ENCODE data around the gene NRXN3. TPM values are rescaled to one million over a fixed set of nuclear protein-coding genes. Genes with fewer than 3 reads are reported as not detected.

Gene NRXN3
- total RNA-seq, 2 experiments from 2014 or later, result not detected

DNA sequence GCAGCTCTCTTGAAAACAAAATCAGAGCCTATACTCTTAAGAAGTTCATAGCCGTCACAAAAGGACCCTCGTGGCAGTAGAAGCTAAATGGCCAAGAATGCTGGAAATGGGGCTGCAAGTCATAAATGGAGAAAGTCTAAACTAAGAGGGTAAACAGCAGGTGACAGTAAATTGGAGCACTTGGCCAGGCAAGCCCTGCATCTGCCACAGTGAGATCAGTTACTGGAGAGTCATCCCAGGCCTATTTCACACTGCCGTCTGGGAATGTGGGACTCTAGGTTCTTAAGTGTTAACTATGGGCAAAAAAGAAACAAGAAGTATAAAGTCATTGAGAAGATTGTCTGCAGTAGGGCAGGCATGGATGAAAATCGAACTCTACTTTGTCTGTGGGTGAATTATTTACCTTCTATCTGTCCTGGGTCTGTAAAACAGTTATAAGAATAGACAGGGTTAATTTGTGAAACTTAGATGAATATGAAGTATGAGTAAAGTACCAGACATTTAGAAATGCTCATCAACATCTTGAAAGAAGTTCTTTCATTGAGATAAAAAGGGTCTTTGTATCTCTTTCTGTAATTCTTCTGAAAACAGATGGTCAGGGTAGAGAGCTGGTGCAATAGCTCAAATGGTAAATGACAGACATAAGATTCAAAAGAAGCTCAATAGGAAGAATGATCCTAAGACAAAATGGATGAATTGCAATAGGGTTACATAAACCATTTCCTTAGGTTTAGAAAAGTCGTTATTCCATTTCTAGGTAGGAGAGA, 1248.7 kb downstream of the NRXN3 start:
- ChIA-PET CTCF (ENCODE audit: unreplicated experiment) (no interaction called here), POLR2A (interaction anchor here (0.9 kb wide), 1 partner anchor 41 kb away, joined by 3 read pairs; no protein-coding TSS in a partner anchor)
- Histone ChIP-seq H3K4me2 (ENCODE audit: low read length) (no peak overlapping the region), H3K27ac (ENCODE audit: low read depth, low read length, poor library complexity, severe bottlenecking) (no peak overlapping the region), H3K36me3 (ENCODE audit: insufficient read depth, low read length) (no peaks in the 10 kb centered on the region), H4K20me1 (ENCODE audit: insufficient read depth, low read length) (no peaks in the 10 kb centered on the region), H3K9me2 (ENCODE audit: insufficient read depth, low read length) (no peaks in the 10 kb centered on the region), H3K79me2 (ENCODE audit: insufficient read depth, low read depth, low read length) (no peaks in the 10 kb centered on the region), H2AFZ (ENCODE audit: low read length) (no peak overlapping the region), H3K4me3 (ENCODE audit: low read depth, low read length, poor library complexity, severe bottlenecking) (no peak overlapping the region), H3K9me3 (ENCODE audit: low read length) (no peaks in the 10 kb centered on the region), H3K4me1 (ENCODE audit: insufficient read depth, low read length, poor library complexity, severe bottlenecking) (no peaks in the 10 kb centered on the region)
- TF ChIP-seq, protein P1, sequence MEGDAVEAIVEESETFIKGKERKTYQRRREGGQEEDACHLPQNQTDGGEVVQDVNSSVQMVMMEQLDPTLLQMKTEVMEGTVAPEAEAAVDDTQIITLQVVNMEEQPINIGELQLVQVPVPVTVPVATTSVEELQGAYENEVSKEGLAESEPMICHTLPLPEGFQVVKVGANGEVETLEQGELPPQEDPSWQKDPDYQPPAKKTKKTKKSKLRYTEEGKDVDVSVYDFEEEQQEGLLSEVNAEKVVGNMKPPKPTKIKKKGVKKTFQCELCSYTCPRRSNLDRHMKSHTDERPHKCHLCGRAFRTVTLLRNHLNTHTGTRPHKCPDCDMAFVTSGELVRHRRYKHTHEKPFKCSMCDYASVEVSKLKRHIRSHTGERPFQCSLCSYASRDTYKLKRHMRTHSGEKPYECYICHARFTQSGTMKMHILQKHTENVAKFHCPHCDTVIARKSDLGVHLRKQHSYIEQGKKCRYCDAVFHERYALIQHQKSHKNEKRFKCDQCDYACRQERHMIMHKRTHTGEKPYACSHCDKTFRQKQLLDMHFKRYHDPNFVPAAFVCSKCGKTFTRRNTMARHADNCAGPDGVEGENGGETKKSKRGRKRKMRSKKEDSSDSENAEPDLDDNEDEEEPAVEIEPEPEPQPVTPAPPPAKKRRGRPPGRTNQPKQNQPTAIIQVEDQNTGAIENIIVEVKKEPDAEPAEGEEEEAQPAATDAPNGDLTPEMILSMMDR (conservative IDR thresholded peaks at IDR 0.05; ENCODE audit: low read length), result no peak
- no peak for TF ChIP-seq EZH2phosphoT487 (IDR thresholded peaks at IDR 0.05; ENCODE audit: borderline replicate concordance, low read depth, low read length)
- no peak for DNase-seq (ENCODE audit: low spot score)
- BruUV-seq (replicated peaks), result no TSS peak
- intact Hi-C loops (cut with micrococcal nuclease; ENCODE audit: unreplicated experiment), result no loop called here

DNA sequence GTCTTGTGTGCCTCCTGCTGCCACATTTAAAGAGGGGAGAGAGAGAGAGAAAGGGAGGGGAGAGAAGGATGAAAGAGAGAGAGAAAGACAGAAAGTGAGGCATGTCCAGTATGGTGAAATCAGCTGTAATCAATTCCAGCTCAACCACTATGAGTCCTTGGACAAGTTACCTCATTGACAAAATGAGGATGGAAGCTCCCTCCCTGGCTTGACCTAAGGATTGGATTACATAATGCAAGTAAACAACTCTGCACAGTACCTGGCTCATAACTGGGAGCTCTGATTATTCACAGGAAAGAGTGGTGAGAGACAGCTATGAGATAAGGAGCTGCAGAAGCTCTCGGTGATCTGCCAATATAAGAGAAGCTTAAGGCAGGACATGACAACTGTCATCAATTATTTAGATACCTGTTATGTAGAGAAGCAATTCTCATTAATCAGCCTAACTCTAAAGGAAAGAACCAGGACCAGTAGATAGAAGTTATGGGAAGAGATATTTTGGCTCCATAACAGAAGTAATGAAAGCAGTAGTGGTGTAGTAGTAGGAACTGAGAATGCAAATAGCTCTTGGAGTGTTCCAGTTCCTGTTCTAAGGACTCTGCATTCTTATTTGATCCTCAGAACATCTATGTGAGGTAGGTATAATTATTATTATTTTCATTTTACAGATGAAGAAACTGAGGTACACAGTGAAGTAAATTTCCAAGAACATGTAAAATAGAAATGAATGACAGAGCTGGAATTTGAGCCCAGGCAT, 1249.6 kb downstream of the NRXN3 start:
- Histone ChIP-seq H2AFZ (ENCODE audit: low read length) (no peak overlapping the region), H3K4me3 (ENCODE audit: low read depth, low read length, poor library complexity, severe bottlenecking) (no peak overlapping the region), H3K36me3 (ENCODE audit: insufficient read depth, low read length) (no peaks in the 10 kb centered on the region), H3K4me2 (ENCODE audit: low read length) (no peak overlapping the region), H3K4me1 (ENCODE audit: insufficient read depth, low read length, poor library complexity, severe bottlenecking) (no peaks in the 10 kb centered on the region), H3K79me2 (ENCODE audit: insufficient read depth, low read depth, low read length) (no peaks in the 10 kb centered on the region), H3K27ac (ENCODE audit: low read depth, low read length, poor library complexity, severe bottlenecking) (no peak overlapping the region), H4K20me1 (ENCODE audit: insufficient read depth, low read length) (no peaks in the 10 kb centered on the region), H3K9me2 (ENCODE audit: insufficient read depth, low read length) (no peaks in the 10 kb centered on the region), H3K9me3 (ENCODE audit: low read length) (no peaks in the 10 kb centered on the region)
- CTCF ChIA-PET (ENCODE audit: unreplicated experiment), result no interaction called here
- DNase-seq (ENCODE audit: low spot score), result no peak
- BruUV-seq (replicated peaks), result no TSS peak
- intact Hi-C loops (cut with micrococcal nuclease; ENCODE audit: unreplicated experiment), result no loop called here
- TF ChIP-seq, protein P1 (conservative IDR thresholded peaks at IDR 0.05; ENCODE audit: low read length), result no peak
- POLR2A ChIA-PET, result interaction anchor here (0.6 to 0.9 kb wide), 2 partner anchors 9 to 40 kb away, joined by 3 read pairs; no protein-coding TSS in a partner anchor

DNA sequence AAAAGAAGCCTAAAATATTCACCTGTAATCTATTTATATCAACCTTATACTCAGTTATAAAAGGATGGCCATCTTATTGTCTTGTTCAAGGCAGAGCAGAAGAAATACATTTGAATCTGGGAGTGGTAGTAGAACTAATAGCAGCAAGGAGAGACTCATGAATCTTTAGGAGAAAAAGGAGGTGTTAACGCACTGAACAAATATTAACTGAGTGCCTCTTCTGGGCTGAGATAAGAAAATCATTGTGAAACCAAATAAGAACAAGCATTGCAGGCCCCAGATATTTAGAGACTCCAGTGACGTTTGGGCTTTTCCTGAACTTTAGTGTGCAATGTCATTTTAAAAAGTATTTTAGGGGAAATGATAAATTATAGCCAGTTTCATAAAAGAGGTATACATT, 1250.6 kb downstream of the NRXN3 start:
- no peaks in the 10 kb centered on the region for H3K9me3 ChIP-seq (ENCODE audit: low read length)

More for the DNA sequence above, 1250.6 kb downstream of the NRXN3 start:
- no TSS peak for BruUV-seq (replicated peaks)
- no peak overlapping the region for H2AFZ ChIP-seq (ENCODE audit: low read length)
- no peak overlapping the region for H3K27ac ChIP-seq (ENCODE audit: low read depth, low read length, poor library complexity, severe bottlenecking)
- no peak overlapping the region for H3K4me3 ChIP-seq (ENCODE audit: low read depth, low read length, poor library complexity, severe bottlenecking)
- H3K4me2 ChIP-seq (ENCODE audit: low read length), result no peak overlapping the region
- no peaks in the 10 kb centered on the region for H3K4me1 ChIP-seq (ENCODE audit: insufficient read depth, low read length, poor library complexity, severe bottlenecking)
- H3K36me3 ChIP-seq (ENCODE audit: insufficient read depth, low read length), result no peaks in the 10 kb centered on the region
- no peak for DNase-seq (ENCODE audit: low spot score)
- no peaks in the 10 kb centered on the region for H4K20me1 ChIP-seq (ENCODE audit: insufficient read depth, low read length)
- H3K9me2 ChIP-seq (ENCODE audit: insufficient read depth, low read length), result no peaks in the 10 kb centered on the region
- ChIA-PET POLR2A (interaction anchor here (0.6 kb wide), 2 partner anchors 8 to 217 kb away, joined by 3 to 4 read pairs; no protein-coding TSS in a partner anchor), CTCF (ENCODE audit: unreplicated experiment) (no interaction called here)
- no peak for TF ChIP-seq EZH2phosphoT487 (IDR thresholded peaks at IDR 0.05; ENCODE audit: borderline replicate concordance, low read depth, low read length)
- TF ChIP-seq, protein P1 (conservative IDR thresholded peaks at IDR 0.05; ENCODE audit: low read length), result no peak
- intact Hi-C loops (cut with micrococcal nuclease; ENCODE audit: unreplicated experiment), result no loop called here
- H3K79me2 ChIP-seq (ENCODE audit: insufficient read depth, low read depth, low read length), result no peaks in the 10 kb centered on the region
